ENCODE results near the gene SLC9A9. TPM values are rescaled to one million over a fixed set of nuclear protein-coding genes. Genes with fewer than 3 reads are reported as not detected.

The SLC9A9 gene
- total RNA-seq, 1 donor from 2014 or later = 0.22 TPM

DNA sequence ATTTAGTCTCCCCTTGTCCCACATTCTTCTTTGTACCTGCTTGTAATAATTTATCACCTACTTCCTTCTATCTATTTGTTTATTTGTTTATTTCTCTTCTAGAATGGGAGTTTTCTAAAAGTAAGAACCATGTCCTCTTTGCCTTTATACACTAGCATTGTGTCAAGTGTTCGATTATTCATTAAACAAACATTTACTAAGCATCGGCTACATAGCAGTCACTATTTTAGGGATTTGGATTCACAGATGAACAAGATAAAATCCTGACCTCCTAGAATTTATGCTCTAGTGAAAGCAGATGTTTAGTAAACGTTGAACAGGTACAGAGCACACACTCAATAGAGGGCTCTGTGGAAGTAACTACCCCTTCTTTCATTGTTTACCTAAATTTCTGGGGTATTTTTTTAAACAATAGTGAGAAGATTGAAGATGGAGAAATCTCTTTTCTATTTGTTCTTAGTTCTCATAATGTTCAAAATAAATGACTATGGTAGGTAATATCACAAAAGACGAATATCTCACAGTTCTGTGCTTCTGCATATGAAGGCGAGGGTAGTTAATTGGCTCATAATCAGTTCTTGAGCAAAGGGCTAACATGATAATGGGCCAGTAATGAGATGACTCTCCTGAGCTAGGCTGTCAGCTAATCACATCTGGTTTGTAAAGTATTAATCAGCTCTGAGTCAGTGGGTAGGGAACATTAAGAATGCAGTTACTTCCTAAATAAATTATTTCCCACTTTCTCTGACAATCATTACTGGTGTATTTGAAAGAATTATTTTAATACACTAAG lies 111.9 kb downstream of the SLC9A9 start:
- H2AFZ ChIP-seq (replicated peaks) = no peak overlapping the region
- no peak overlapping the region for H3K4me3 Mint-ChIP-seq
- no peak overlapping the region for H3K27ac Mint-ChIP-seq
- TF ChIP-seq, protein P1, sequence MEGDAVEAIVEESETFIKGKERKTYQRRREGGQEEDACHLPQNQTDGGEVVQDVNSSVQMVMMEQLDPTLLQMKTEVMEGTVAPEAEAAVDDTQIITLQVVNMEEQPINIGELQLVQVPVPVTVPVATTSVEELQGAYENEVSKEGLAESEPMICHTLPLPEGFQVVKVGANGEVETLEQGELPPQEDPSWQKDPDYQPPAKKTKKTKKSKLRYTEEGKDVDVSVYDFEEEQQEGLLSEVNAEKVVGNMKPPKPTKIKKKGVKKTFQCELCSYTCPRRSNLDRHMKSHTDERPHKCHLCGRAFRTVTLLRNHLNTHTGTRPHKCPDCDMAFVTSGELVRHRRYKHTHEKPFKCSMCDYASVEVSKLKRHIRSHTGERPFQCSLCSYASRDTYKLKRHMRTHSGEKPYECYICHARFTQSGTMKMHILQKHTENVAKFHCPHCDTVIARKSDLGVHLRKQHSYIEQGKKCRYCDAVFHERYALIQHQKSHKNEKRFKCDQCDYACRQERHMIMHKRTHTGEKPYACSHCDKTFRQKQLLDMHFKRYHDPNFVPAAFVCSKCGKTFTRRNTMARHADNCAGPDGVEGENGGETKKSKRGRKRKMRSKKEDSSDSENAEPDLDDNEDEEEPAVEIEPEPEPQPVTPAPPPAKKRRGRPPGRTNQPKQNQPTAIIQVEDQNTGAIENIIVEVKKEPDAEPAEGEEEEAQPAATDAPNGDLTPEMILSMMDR (IDR thresholded peaks at IDR 0.05) = no peak
- TF ChIP-seq EZH2phosphoT487 (IDR thresholded peaks at IDR 0.05) (no peak), EZH2 (IDR thresholded peaks at IDR 0.05) (no peak)
- peaks cover 3% of the 10 kb centered on the region for H3K27me3 Mint-ChIP-seq (ENCODE audit: insufficient read depth, low read depth)
- no peaks in the 10 kb centered on the region for H3K4me1 Mint-ChIP-seq
- no peaks in the 10 kb centered on the region for H3K36me3 Mint-ChIP-seq
- no peak overlapping the region for H3K4me2 ChIP-seq
- no peaks in the 10 kb centered on the region for H3K27me3 ChIP-seq
- no peak overlapping the region for H3K9ac ChIP-seq
- DNase-seq (ENCODE audit: low spot score) = no peak
- no peaks in the 10 kb centered on the region for H3K79me2 ChIP-seq (ENCODE audit: low read depth)
- no peaks in the 10 kb centered on the region for H3K9me3 ChIP-seq (ENCODE audit: low read depth)
- no peak overlapping the region for H3K4me3 ChIP-seq
- peaks cover 7% of the 10 kb centered on the region for H3K4me1 ChIP-seq
- no peaks in the 10 kb centered on the region for H3K36me3 ChIP-seq
- H4K20me1 ChIP-seq (ENCODE audit: low read depth) = no peaks in the 10 kb centered on the region
- no peak overlapping the region for H3K27ac ChIP-seq
- no peaks in the 10 kb centered on the region for H3K9me3 Mint-ChIP-seq
- no peaks in the 10 kb centered on the region for H3F3A ChIP-seq (ENCODE audit: low read depth)

DNA sequence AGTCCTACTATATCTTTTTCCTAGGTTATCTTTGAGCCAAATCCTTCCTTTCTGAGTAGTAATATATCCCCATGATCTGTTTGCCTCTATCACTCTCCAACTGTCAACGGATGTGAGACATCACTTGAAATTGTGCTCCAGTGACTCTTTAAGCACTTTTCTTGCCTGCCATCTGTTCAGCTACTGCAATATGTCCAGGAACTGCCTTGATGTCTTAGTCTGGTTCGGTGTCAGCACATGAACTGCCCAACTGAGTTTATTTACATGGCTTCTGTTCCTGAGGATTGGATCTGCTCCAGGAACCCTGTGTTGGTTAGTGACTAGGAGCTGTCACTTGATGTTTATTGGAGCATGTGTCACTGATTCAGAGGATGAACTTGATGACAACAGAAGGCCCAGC lies 116.5 kb downstream of the SLC9A9 start:
- H3K27me3 ChIP-seq = no peaks in the 10 kb centered on the region
- peaks cover 4% of the 10 kb centered on the region for H3K4me1 ChIP-seq
- H3K27ac ChIP-seq = no peak overlapping the region
- DNase-seq (ENCODE audit: low spot score) = no peak
- no peaks in the 10 kb centered on the region for H3K36me3 ChIP-seq
- no peak for TF ChIP-seq EZH2 (IDR thresholded peaks at IDR 0.05)
- no peak for TF ChIP-seq EZH2phosphoT487 (IDR thresholded peaks at IDR 0.05)
- TF ChIP-seq, protein P1 (IDR thresholded peaks at IDR 0.05) = no peak
- no peak overlapping the region for H3K4me3 Mint-ChIP-seq
- no peak overlapping the region for H3K4me2 ChIP-seq
- H3K79me2 ChIP-seq (ENCODE audit: low read depth) = no peaks in the 10 kb centered on the region
- no peak overlapping the region for H2AFZ ChIP-seq (replicated peaks)
- H3F3A ChIP-seq (ENCODE audit: low read depth) = no peaks in the 10 kb centered on the region
- no peak overlapping the region for H3K9ac ChIP-seq
- no peaks in the 10 kb centered on the region for H4K20me1 ChIP-seq (ENCODE audit: low read depth)
- no peaks in the 10 kb centered on the region for H3K36me3 Mint-ChIP-seq
- H3K27me3 Mint-ChIP-seq (ENCODE audit: insufficient read depth, low read depth) = peaks cover 3% of the 10 kb centered on the region
- no peak overlapping the region for H3K27ac Mint-ChIP-seq
- no peaks in the 10 kb centered on the region for H3K9me3 ChIP-seq (ENCODE audit: low read depth)
- H3K4me3 ChIP-seq = no peak overlapping the region
- H3K9me3 Mint-ChIP-seq = no peaks in the 10 kb centered on the region
- no peaks in the 10 kb centered on the region for H3K4me1 Mint-ChIP-seq

DNA sequence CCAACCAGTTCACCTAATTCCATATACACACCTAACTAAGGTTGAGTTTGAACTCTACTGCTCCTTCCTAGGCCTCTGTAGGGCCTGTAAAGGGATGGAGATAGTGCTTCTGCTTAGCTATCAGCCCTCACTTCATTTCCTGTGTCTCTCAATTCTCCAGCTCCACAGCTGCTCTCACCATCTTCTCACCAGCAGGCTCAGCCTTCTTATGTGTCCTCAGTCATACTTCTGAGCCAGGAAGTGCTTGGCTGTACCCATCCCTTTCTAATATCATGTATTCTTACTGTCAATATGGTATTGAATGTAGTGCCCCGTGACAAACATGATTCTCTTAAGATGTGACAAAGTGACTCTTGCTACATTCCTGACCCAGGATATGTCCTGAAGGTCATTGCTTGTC lies 116.9 kb downstream of the SLC9A9 start:
- no peak overlapping the region for H3K27ac Mint-ChIP-seq
- Histone ChIP-seq H3K4me2 (no peak overlapping the region), H2AFZ (replicated peaks) (no peak overlapping the region), H3K4me1 (no peaks in the 10 kb centered on the region), H3K27ac (no peak overlapping the region), H3K4me3 (no peak overlapping the region), H3K79me2 (ENCODE audit: low read depth) (no peaks in the 10 kb centered on the region), H3K36me3 (no peaks in the 10 kb centered on the region), H3K9ac (no peak overlapping the region), H3F3A (ENCODE audit: low read depth) (no peaks in the 10 kb centered on the region), H3K9me3 (ENCODE audit: low read depth) (no peaks in the 10 kb centered on the region), H4K20me1 (ENCODE audit: low read depth) (no peaks in the 10 kb centered on the region), H3K27me3 (no peaks in the 10 kb centered on the region)
- DNase-seq (ENCODE audit: low spot score) = no peak
- TF ChIP-seq EZH2 (IDR thresholded peaks at IDR 0.05) = no peak
- no peak for TF ChIP-seq EZH2phosphoT487 (IDR thresholded peaks at IDR 0.05)
- TF ChIP-seq, protein P1 (IDR thresholded peaks at IDR 0.05) = no peak
- peaks cover 3% of the 10 kb centered on the region for H3K27me3 Mint-ChIP-seq (ENCODE audit: insufficient read depth, low read depth)
- H3K4me1 Mint-ChIP-seq = no peaks in the 10 kb centered on the region
- H3K36me3 Mint-ChIP-seq = no peaks in the 10 kb centered on the region
- no peaks in the 10 kb centered on the region for H3K9me3 Mint-ChIP-seq
- no peak overlapping the region for H3K4me3 Mint-ChIP-seq

Data from neural progenitor cell (in vitro differentiated cells).